HepG2 (cell line): ENCODE measurements around the gene MAMSTR. TPM values are rescaled to one million over a fixed set of nuclear protein-coding genes. Genes with fewer than 3 reads are reported as not detected.

Source experiments
- AGO1 ChIP-seq: fragments of 200-400 bp; formaldehyde crosslinking; IDR thresholded peaks from 2 replicates; pipeline ENCODE4 v1.6.1; 2017; ENCODE audit warnings: mild to moderate bottlenecking, low read depth, low read length, moderate library complexity; ENCODE audit not compliant: poor library complexity, severe bottlenecking
- BHLHE40 ChIP-seq: IDR thresholded peaks from 2 replicates; pipeline ENCODE4 v1.6.1; 2011; ENCODE audit warnings: low read length, improper control_type of control experiment
- CREB1 ChIP-seq, 2 experiments: fragments of 450-650 bp in 1 of 2; IDR thresholded peaks; 2 replicates each; pipeline ENCODE4 v1.6.1; 2016 to 2017; ENCODE audit warnings: control low read depth in 1 of 2, mild to moderate bottlenecking in 1 of 2, missing compliant biosample characterization in 1 of 2, missing genetic modification characterization in 1 of 2
- MNT ChIP-seq: fragments of 450-650 bp; IDR thresholded peaks from 2 replicates; pipeline ENCODE4 v1.6.1; 2016
- STAT5B ChIP-seq: sonication (generic); formaldehyde crosslinking; IDR thresholded peaks from 2 replicates; pipeline ENCODE4 v1.4.0; 2020; ENCODE audit warnings: missing genetic modification reagents
- TBP ChIP-seq: sonication (generic); formaldehyde crosslinking; IDR thresholded peaks from 2 replicates; pipeline ENCODE4 v1.5.0; 2020; ENCODE audit warnings: missing genetic modification reagents
- ZNF513 ChIP-seq: sonication (generic); formaldehyde crosslinking; conservative IDR thresholded peaks from 2 replicates; pipeline ENCODE4 v1.5.0; 2020; ENCODE audit warnings: missing genetic modification reagents
- polyA plus RNA-seq, 8 experiments: library from polyadenylated mRNA; depleted of rRNA in 3 of 8; stranded (reverse) in 7 of 8; unstranded in 1 of 8; fragments of >200 nt; fragmentation: Illumina TruSeq in 4 of 8; extraction: Trizol in 4 of 8; gene quantifications; 2 replicates each; pipeline versions ENCODE4 v1.2.1 to v1.2.3, GENCODE V29; 2011 to 2016; ENCODE audit warnings: low read depth in 4 of 8, missing spikeins in 1 of 8, mixed read lengths in 1 of 8; ENCODE audit not compliant: insufficient read depth in 1 of 8
- total RNA-seq, 5 experiments: library from RNA; depleted of rRNA; stranded (reverse); fragments of >200 nt; fragmentation: Illumina TruSeq; extraction: Trizol; gene quantifications; 2 replicates each; pipeline ENCODE4 v1.2.3, GENCODE V29; 2016; ENCODE audit warnings: low read depth in 1 of 5
- TF ChIP-seq, protein P1 (sequence below): sonication (generic); formaldehyde crosslinking; IDR thresholded peaks from 2 replicates; pipeline ENCODE4 v1.4.0; 2020; ENCODE audit warnings: missing genetic modification reagents, borderline replicate concordance

The MAMSTR gene
- total and polyA plus RNA-seq, 2 of the 13 experiments (the other 11 are each of a cell fraction or from before 2014, with no cell fraction given) = 2.2 to 2.4 TPM

DNA sequence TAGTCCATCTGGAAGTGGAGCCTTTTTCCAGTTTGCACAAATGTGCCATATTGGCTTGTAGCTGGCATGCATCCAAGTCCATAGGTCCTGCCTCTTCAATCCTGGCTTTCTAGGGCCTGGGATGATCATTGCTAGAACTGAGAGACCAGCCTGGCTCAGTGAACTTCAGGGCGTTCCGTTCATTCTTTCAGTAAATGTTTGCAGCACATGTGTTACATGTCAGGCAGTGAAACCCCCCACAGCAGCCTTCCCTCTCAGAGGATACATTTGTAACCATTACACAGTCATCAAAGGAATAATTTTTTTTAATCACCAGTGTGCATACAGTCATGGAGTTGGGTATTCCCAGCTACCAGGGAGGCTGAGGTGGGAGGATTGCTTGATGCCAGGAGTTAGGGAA lies 14.1 kb downstream of the MAMSTR start (continued):
- no peak for TF ChIP-seq CREB1 (IDR thresholded peaks at IDR 0.05)
- TF ChIP-seq CREB1 (CRISPR knock-in tag; IDR thresholded peaks at IDR 0.05) = no peak
- TF ChIP-seq BHLHE40 = no peak
- TF ChIP-seq TBP = no peak
- TF ChIP-seq STAT5B (CRISPR knock-in tag) = no peak
- TF ChIP-seq ZNF513 (CRISPR knock-in tag) = no peak
- TF ChIP-seq, protein P1, sequence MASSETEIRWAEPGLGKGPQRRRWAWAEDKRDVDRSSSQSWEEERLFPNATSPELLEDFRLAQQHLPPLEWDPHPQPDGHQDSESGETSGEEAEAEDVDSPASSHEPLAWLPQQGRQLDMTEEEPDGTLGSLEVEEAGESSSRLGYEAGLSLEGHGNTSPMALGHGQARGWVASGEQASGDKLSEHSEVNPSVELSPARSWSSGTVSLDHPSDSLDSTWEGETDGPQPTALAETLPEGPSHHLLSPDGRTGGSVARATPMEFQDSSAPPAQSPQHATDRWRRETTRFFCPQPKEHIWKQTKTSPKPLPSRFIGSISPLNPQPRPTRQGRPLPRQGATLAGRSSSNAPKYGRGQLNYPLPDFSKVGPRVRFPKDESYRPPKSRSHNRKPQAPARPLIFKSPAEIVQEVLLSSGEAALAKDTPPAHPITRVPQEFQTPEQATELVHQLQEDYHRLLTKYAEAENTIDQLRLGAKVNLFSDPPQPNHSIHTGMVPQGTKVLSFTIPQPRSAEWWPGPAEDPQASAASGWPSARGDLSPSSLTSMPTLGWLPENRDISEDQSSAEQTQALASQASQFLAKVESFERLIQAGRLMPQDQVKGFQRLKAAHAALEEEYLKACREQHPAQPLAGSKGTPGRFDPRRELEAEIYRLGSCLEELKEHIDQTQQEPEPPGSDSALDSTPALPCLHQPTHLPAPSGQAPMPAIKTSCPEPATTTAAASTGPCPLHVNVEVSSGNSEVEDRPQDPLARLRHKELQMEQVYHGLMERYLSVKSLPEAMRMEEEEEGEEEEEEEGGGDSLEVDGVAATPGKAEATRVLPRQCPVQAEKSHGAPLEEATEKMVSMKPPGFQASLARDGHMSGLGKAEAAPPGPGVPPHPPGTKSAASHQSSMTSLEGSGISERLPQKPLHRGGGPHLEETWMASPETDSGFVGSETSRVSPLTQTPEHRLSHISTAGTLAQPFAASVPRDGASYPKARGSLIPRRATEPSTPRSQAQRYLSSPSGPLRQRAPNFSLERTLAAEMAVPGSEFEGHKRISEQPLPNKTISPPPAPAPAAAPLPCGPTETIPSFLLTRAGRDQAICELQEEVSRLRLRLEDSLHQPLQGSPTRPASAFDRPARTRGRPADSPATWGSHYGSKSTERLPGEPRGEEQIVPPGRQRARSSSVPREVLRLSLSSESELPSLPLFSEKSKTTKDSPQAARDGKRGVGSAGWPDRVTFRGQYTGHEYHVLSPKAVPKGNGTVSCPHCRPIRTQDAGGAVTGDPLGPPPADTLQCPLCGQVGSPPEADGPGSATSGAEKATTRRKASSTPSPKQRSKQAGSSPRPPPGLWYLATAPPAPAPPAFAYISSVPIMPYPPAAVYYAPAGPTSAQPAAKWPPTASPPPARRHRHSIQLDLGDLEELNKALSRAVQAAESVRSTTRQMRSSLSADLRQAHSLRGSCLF (CRISPR knock-in tag) = no peak
- no peak for TF ChIP-seq MNT
- TF ChIP-seq AGO1 = no peak
- TF ChIP-seq, all 625 proteins: peak for 0
